Adipose tissue (tissue), 3 donors: ENCODE data around the gene DCPS. TPM values are rescaled to one million over a fixed set of nuclear protein-coding genes. Genes with fewer than 3 reads are reported as not detected.
"Not testable (repeated sequence)": the region's sequence is repeated elsewhere in the genome, so short reads cannot be mapped to it uniquely, and the experiment has no call there.

ENCODE experiments used
- H3K27ac ChIP-seq: one replicate; pipeline ENCODE4 v1.5.1; 2013; ENCODE audit warnings: low read depth, low read length
- WGBS, 3 donors: extraction: QIAGEN DNeasy Blood & Tissue Kit; methylation state at CpG; one replicate each; pipeline ENCODE4 v1.1.7; 2013; 5-methylcytosine and 5-hydroxymethylcytosine counted together
- polyA plus RNA-seq, 3 donors: library from polyadenylated mRNA; stranded (reverse); fragments of 200-250 nt; gene quantifications; one replicate each; pipeline ENCODE4 v1.2.3, GENCODE V29; 2013
- donor health status: healthy with polysubstance abuse.
- donor health status: Bipolar disorder and iron deficiency.
- donor health status: healthy.

DCPS gene
- polyA plus RNA-seq, 3 donors, result 13.5 to 17.4 (median 15.8) TPM

DNA sequence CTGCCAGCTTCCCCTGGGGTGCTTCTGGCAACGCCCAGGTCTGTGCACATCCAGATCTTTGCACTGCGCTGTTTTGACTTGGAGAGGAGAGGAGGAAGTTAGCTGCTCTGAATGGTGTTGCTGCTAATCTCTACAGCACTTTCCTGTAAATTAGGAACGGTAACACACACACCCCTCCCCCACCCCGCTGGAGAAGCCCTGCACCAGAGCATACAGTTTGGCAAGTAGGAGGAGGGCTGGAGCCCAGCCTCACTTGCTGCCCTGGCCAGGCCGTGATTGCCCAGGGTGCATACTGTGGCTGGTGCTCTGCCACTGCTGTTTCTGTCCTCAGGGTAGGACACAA lies 82.8 kb downstream of the DCPS start:
- not testable (repeated sequence) for H3K27ac ChIP-seq
- WGBS, 3 donors, result 26 to 46% (median 28%) methylated on average over 5 of the region's 5 CpGs

GRCh38 chr11:126387857-126388256 lies 84.0 kb downstream of the DCPS start:
- H3K27ac ChIP-seq, result no peak overlapping the region
- 80 to 89% (median 81%) methylated on average over 5 of the region's 5 CpGs for WGBS, 3 donors

DNA sequence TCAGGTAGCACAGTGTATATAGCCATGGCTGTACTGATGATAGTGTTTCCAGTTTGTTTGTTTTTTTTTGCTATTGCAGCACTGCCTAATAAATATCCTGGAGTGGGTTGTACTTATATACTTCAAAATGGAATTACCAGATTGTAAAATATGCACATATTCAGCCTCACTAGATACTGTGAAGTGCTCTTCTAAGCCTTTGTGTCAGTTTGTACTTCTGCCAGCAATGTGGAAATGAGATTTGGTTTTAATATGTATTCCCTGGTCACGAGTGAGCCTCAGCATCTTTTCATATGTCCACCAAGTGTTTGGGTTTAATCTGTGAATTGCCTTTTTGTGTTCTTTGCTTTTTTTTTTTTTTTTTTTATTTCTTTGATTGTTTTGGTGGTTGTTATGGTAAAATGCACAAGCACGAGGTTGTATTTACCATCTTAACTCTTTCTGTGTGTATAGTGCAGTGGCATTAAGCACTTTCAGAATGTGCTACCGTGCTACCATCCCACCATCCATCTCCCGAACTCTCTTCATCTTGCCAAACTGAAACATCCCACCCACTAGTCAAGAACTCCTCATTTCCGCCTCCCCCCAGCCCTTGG lies 86.5 kb downstream of the DCPS start:
- WGBS, 3 donors, result 64 to 75% (median 73%) methylated on average over 5 of the region's 5 CpGs
- H3K27ac ChIP-seq, result no peak overlapping the region

DNA sequence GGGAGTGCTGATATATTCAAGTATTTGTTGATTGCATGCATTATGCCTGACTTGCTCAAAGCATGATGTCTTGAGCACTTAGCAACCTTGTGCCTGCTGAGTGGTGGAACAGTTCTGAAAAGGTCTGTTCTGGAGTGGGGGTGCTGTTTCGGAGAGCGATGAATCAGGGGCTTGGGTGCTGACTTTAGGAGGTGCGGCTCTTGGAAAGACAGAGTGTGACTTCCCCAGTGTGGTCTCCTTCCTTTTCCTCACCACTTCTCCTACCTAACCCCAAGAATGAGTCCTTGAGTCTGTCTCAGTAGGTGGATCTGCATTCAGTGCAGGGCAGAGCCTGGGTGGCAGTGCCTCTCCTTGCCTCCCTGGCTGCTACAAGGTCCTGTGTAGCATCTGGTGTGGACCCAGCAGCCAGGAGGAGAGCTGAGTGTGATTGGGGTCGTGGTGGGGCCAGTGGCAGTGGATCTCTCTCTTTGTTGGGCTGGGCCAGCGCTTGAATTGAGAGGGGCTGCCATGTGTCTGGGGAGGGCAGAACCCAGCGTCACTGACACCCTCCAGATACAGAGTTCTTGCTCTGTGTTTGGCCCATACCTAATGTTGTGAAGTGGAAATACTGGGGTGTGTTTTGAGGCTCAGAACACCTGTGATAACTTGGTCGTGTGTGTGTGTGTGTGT lies 87.6 kb downstream of the DCPS start:
- 57 to 74% (median 72%) methylated on average over 7 of the region's 7 CpGs for WGBS, 3 donors
- no peak overlapping the region for H3K27ac ChIP-seq

DNA sequence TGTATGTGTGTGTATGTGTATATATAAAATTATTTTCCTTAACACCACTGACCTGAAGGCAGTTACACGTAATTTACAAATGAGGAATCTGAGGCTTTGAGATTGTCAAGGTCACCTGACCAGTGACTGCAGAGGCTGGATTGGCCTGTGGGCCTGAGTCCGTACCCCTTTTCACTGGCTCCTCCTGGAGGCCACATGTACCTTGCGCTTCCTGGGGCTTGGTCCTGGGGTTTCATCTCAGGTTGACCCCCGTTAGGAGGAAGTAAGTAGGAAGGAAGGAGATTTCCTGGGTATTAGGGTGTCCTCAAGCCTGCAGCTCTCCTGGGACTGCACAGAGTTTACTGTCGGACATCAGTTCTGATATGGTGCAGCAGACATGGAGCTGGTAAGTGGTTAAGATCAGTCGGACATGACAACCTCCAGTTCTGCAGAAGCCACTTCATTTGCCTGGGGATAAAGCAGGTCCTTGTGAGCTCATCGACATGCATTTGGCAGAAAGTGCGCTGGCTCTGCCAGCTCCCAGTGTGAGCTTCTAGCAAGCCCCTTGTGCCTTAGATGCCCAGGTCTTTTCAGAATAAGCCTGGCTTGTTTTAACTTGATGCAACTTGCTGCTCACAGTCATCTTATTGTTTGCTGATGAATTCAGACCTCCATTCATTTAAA lies 88.2 kb downstream of the DCPS start:
- no peak overlapping the region for H3K27ac ChIP-seq
- 41 to 64% (median 42%) methylated on average over 8 of the region's 8 CpGs for whole genome bisulfite sequencing, 3 donors

DNA sequence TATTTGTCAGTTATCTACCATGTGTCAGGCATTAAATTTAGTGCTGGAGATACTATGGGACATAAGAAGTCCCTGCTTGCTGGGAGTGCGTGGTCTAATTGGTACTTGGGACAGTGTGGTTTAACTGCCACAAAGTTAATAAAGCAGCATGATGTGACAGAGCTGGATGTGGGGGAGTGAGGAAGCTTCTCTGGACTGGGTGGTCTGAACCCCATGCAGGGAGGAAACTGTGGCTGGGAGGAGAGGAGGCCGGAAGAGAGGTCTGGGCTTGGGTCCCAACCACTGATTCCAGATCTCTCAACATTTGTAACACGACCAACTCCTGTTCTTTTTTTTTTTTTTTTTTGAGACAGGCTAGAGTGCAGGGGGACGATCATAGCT lies 88.8 kb downstream of the DCPS start:
- WGBS, 3 donors, result 21 to 59% (median 32%) methylated on average over 4 of the region's 4 CpGs
- H3K27ac ChIP-seq, result no peak overlapping the region

DNA sequence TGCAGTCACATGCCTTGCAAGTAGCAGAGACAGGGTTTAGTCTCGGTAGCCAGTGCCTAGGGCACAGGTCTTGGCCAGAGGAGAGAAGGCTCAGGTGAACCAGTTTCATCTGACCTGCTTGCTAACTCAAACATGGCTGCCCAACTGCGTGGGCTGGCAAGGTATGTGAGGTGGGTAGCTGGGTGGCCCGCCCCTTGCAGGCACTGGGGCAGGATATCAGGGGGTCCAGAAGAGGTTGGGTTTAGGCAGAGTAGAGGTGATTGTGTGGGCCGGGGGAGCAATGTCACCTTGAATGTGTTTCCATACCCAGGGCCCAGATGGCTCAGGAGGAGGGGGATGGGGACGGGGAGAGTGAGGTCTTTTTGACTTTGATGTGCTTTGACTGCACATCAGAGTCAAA lies 89.3 kb downstream of the DCPS start:
- WGBS, 3 donors, result 78 to 90% (median 84%) methylated on average over 5 of the region's 5 CpGs
- H3K27ac ChIP-seq, result no peak overlapping the region

DNA sequence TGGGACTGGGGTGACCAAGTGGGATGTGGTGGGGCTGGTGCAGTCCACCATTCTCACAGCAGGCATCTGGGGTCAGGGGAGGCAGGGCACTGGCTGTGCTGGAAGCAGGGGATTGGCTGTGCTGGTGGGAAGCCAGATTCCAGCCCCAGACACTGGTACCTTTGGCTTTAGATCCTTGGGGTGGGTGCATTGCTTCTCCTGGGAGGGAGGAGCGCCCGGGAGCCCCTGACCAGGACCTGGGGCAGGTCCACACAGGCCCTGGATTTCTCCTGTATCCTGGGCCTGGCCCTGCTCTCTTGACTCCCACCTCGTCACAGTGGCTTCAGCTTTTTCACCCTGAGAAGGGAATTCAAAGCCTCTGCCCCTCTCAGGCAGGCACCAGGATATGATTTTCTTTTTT lies 90.2 kb downstream of the DCPS start:
- WGBS, 3 donors, result 88 to 100% (median 98%) methylated on average over 1 to 3 of the region's 3 CpGs
- H3K27ac ChIP-seq, result no peak overlapping the region

GRCh38 chr11:126394634-126395072 lies 90.8 kb downstream of the DCPS start:
- not testable (repeated sequence) for H3K27ac ChIP-seq
- WGBS, 3 donors, result 62 to 73% (median 67%) methylated on average over 5 to 7 of the region's 7 CpGs

Other genes with a start within 250 kb of the DCPS start
- gene CDON, start 241.2 kb upstream of the DCPS start, polyA plus RNA-seq, result 1 to 10 TPM; 1.3 to 7.3 (median 4.2) TPM
- gene RPUSD4, start 92.4 kb upstream of the DCPS start, polyA plus RNA-seq, result 10 to 100 TPM; 16.3 to 25.7 (median 23.7) TPM
- 10 to 100 TPM in 2 of 3 donors, 1 to 10 TPM in 1; 3.5 to 11.5 (median 10.3) TPM for gene FAM118B, start 92.3 kb upstream of the DCPS start, polyA plus RNA-seq
- 100 to 1,000 TPM in 1 of 3 donors, 10 to 100 TPM in 2; 30.4 to 127 (median 85.5) TPM for gene SRPRA, start 35.2 kb upstream of the DCPS start, polyA plus RNA-seq
- gene FOXRED1, start 34.9 kb upstream of the DCPS start, polyA plus RNA-seq, result 10 to 100 TPM; 10.4 to 27.7 (median 24.5) TPM
- 1 to 10 TPM; 5.2 to 6.5 (median 5.9) TPM for gene TIRAP, start 21.0 kb upstream of the DCPS start, polyA plus RNA-seq
- gene ST3GAL4, start 51.6 kb downstream of the DCPS start, polyA plus RNA-seq, result 10 to 100 TPM in 2 of 3 donors, 1 to 10 TPM in 1; 7.5 to 42.1 (median 20.8) TPM